Measurements from ENCODE around the gene LEFTY2. TPM values are rescaled to one million over a fixed set of nuclear protein-coding genes. Genes with fewer than 3 reads are reported as not detected.
"Not testable (repeated sequence)": the region's sequence is repeated elsewhere in the genome, so short reads cannot be mapped to it uniquely, and the experiment has no call there.

The LEFTY2 gene
- total and polyA plus RNA-seq, 2 donors (not counting 3 experiments of a cell fraction or from before 2014, with no cell fraction given) = 0.06 TPM; not detected in 1

DNA sequence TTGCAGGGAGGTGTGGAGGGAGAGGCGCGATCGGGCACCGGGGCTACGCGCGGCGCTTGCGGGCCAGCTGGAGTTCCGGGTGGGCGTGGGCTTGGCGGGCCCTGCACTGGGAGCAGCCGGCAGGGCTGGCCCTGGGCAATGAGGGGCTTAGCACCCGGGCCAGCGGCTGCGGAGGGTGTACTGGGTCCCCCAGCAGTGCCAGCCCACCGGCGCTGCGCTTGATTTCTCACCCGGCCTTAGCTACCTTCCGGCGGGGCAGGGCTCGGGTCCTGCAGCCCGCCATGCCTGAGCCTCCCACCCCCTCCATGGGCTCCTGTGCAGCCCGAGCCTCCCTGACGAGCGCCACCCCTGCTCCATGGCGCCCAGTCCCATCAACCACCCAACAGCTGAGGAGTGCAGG lies 28.7 kb upstream of the LEFTY2 start:
- BruUV-seq (replicated peaks); H3K4me1 ChIP-seq (ENCODE audit: control insufficient read depth, extremely low read depth, insufficient read depth, low read length); H3K27me3 ChIP-seq (ENCODE audit: control insufficient read depth in 2 of 2, insufficient read depth in 2 of 2, low read length in 2 of 2); DNase-seq (ENCODE audit: low read depth, low spot score); FAIRE-seq; H3K36me3 ChIP-seq (ENCODE audit: control insufficient read depth in 2 of 2, extremely low read depth in 1 of 2, insufficient read depth in 2 of 2, low read length in 2 of 2); H3K9me1 ChIP-seq (replicated peaks; ENCODE audit: control insufficient read depth, extremely low read depth, insufficient read depth, low read length); H3K9me3 ChIP-seq (replicated peaks; ENCODE audit: control insufficient read depth, insufficient read depth, low read length); H4K20me1 ChIP-seq (replicated peaks; ENCODE audit: control insufficient read depth, extremely low read depth, insufficient read depth, low read length); H3K9ac ChIP-seq (replicated peaks; ENCODE audit: extremely low read depth, insufficient read depth, low read length); H3K4me3 ChIP-seq (replicated peaks in 1 of 3; ENCODE audit: insufficient read depth in 1 of 3, low read depth in 1 of 3, low read length in 3 of 3); dilution Hi-C loops (cut with MboI; ENCODE audit: extremely low pct_ligation_motif_present, low sequenced_read_pairs); H3K27ac ChIP-seq (ENCODE audit: insufficient read depth, low read depth, low read length); H3K4me2 ChIP-seq (ENCODE audit: insufficient read depth, low read length); H3K79me2 ChIP-seq (ENCODE audit: control insufficient read depth, insufficient read depth, low read length); H2AFZ ChIP-seq (ENCODE audit: low read depth, low read length): not testable (repeated sequence)
- intact Hi-C loops (cut with micrococcal nuclease) = loop anchor here (10.0 kb wide), 2 partner anchors 415 to 645 kb away; no protein-coding TSS in a partner anchor
- ChIA-PET POLR2A (interaction anchor here (0.6 to 1.1 kb wide), 3 partner anchors 46 to 182 kb away, joined by 3 read pairs; partner anchors contain the start of gene PYCR2), CTCF (interaction anchor here (3.0 kb wide), 1 partner anchor 495 kb away, joined by 13 read pairs; no protein-coding TSS in a partner anchor)

DNA sequence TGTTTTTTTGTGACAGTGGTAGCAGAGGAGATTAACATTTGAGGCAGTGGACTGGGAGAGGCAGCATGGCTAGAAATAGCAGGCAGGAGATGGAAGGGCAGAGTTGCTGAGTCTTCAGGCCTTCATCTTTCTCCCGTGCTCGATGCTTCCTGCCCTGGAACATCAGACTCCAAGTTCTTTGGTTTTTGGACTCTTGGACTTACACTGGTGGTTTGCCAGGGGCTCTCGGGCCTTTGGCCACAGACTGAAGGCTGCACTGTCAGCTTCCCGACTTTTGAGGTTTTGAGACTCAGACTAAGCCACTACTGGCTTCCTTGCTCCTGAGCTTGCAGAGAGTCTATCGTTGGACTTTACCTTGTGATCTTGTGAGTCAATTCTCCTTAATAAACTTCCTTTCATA lies 24.2 kb upstream of the LEFTY2 start:
- no peak for FAIRE-seq
- POLR2A ChIA-PET = no interaction called here
- intact Hi-C loops (cut with micrococcal nuclease) = no loop called here

More for the DNA sequence above, 24.2 kb upstream of the LEFTY2 start:
- DNase-seq (ENCODE audit: low read depth, low spot score) = no peak
- Histone ChIP-seq H3K27ac (ENCODE audit: insufficient read depth, low read depth, low read length) (no peak overlapping the region), H3K27me3 (ENCODE audit: control insufficient read depth in 2 of 2, insufficient read depth in 2 of 2, low read length in 2 of 2) (peaks cover 0 to 5% of the 10 kb centered on the region in 2 experiments), H3K9ac (replicated peaks; ENCODE audit: extremely low read depth, insufficient read depth, low read length) (no peak overlapping the region), H3K4me3 (replicated peaks in 1 of 3; ENCODE audit: insufficient read depth in 1 of 3, low read depth in 1 of 3, low read length in 3 of 3) (no peak overlapping the region), H3K4me2 (ENCODE audit: insufficient read depth, low read length) (no peak overlapping the region), H4K20me1 (replicated peaks; ENCODE audit: control insufficient read depth, extremely low read depth, insufficient read depth, low read length) (no peaks in the 10 kb centered on the region), H2AFZ (ENCODE audit: low read depth, low read length) (no peak overlapping the region), H3K9me1 (replicated peaks; ENCODE audit: control insufficient read depth, extremely low read depth, insufficient read depth, low read length) (no peaks in the 10 kb centered on the region), H3K79me2 (ENCODE audit: control insufficient read depth, insufficient read depth, low read length) (no peaks in the 10 kb centered on the region), H3K4me1 (ENCODE audit: control insufficient read depth, extremely low read depth, insufficient read depth, low read length) (no peaks in the 10 kb centered on the region), H3K9me3 (replicated peaks; ENCODE audit: control insufficient read depth, insufficient read depth, low read length) (no peaks in the 10 kb centered on the region), H3K36me3 (ENCODE audit: control insufficient read depth in 2 of 2, extremely low read depth in 1 of 2, insufficient read depth in 2 of 2, low read length in 2 of 2) (no peaks in the 10 kb centered on the region)
- dilution Hi-C loops (cut with MboI; ENCODE audit: extremely low pct_ligation_motif_present, low sequenced_read_pairs) = no loop called here
- TF ChIP-seq EZH2 (IDR thresholded peaks at IDR 0.05; ENCODE audit: borderline replicate concordance, low read depth, low read length, severe bottlenecking) (no peak), JUN (IDR thresholded peaks at IDR 0.05; ENCODE audit: borderline replicate concordance, insufficient read depth, insufficient read length, low read depth) (no peak), POLR2AphosphoS5 (IDR thresholded peaks at IDR 0.05; ENCODE audit: insufficient read depth, low read depth, low read length) (no peak), FOS (IDR thresholded peaks at IDR 0.05; ENCODE audit: borderline replicate concordance, insufficient read depth, low read length) (no peak), POLR2A (IDR thresholded peaks at IDR 0.05; ENCODE audit: low read depth, low read length) (no peak)
- TF ChIP-seq, protein P1, sequence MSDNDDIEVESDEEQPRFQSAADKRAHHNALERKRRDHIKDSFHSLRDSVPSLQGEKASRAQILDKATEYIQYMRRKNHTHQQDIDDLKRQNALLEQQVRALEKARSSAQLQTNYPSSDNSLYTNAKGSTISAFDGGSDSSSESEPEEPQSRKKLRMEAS (IDR thresholded peaks at IDR 0.05; ENCODE audit: insufficient read depth, insufficient read length) = no peak
- TF ChIP-seq, protein P2, sequence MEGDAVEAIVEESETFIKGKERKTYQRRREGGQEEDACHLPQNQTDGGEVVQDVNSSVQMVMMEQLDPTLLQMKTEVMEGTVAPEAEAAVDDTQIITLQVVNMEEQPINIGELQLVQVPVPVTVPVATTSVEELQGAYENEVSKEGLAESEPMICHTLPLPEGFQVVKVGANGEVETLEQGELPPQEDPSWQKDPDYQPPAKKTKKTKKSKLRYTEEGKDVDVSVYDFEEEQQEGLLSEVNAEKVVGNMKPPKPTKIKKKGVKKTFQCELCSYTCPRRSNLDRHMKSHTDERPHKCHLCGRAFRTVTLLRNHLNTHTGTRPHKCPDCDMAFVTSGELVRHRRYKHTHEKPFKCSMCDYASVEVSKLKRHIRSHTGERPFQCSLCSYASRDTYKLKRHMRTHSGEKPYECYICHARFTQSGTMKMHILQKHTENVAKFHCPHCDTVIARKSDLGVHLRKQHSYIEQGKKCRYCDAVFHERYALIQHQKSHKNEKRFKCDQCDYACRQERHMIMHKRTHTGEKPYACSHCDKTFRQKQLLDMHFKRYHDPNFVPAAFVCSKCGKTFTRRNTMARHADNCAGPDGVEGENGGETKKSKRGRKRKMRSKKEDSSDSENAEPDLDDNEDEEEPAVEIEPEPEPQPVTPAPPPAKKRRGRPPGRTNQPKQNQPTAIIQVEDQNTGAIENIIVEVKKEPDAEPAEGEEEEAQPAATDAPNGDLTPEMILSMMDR (IDR thresholded peaks at IDR 0.05; ENCODE audit: extremely low read depth in 1 of 2, insufficient read depth in 1 of 2, low read depth in 1 of 2, low read length in 2 of 2) = no peak
- no TSS peak for BruUV-seq (replicated peaks)
- CTCF ChIA-PET = interaction anchor here (1.5 kb wide), 1 partner anchor 22 kb away, joined by 4 read pairs; no protein-coding TSS in a partner anchor
